ENCODE measurements around the gene COL23A1.
A peak's percentile ranks its signal among the peaks of the same experiment; 100 is the strongest.

COL23A1 gene

DNA sequence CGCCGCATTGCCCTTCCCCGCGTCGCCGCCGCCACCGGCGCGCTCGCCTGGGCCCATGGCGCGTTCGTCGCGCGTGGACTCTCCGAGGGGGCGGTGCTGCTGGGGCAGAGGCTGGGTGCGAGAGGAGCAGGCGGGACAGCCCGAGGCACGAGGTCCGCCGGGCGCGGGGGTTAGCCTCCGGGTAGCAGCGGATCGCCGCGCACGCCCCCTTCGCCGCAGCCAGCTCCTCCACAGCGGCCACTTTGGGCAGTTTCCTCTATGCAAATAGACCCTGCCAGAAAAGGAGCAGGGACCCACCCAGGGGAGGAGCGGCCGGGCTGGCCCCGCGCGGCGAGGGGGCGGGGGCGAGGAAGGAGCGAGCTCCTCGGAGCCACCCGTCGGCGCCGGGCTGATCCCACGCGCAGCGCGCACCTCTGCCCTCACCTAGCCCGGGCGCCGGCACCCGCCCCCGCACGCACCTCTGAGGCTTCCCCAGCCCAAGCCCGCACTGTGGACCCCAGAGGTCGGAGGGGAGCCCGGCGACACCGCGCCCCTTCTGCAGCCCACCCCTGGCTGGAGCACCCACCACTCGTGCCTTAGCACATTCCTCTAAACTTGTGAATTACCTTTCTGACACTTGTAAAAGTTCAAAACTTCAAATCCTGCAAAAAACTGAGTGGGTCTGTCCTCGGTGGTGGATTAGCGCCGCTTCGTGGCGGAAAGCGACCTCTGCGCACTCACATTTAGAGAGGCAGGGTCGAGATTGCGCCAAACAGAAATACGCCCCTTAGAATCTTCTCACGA is at the start of gene COL23A1:
Gene COL23A1 (minus strand): TSS at position 253 of the 783 bp plus-strand sequence.
- no peak for DNase-seq (ENCODE audit: low read depth)

GRCh38 chr5:178637356-178638074 is 47.3 kb upstream of the COL23A1 start:
- no peak for DNase-seq (ENCODE audit: low read depth)

DNA sequence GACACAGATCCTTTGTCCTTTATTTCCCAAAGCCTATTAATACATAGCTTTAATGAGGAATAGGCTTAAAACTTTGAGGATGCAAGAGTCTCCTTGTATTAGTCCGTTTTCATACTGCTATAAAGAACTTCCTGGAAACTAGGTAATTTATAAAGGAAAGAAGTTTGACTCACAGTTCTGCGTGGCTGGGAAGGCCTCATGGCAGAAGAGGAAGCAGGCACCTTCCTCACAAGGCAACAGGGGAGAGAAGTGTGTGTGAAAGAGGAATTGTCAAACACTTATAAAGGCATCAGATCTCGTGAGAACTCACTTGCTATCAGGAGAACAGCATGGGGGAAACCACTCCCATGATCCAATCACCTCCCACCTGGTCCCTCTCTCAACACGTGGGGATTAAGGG is 42.1 kb upstream of the COL23A1 start:
- no peak for DNase-seq (ENCODE audit: low read depth)

- no peak for DNase-seq (ENCODE audit: low read depth)
These were observed 40.8 kb upstream of the COL23A1 start for GRCh38 chr5:178630951-178631350.

DNA sequence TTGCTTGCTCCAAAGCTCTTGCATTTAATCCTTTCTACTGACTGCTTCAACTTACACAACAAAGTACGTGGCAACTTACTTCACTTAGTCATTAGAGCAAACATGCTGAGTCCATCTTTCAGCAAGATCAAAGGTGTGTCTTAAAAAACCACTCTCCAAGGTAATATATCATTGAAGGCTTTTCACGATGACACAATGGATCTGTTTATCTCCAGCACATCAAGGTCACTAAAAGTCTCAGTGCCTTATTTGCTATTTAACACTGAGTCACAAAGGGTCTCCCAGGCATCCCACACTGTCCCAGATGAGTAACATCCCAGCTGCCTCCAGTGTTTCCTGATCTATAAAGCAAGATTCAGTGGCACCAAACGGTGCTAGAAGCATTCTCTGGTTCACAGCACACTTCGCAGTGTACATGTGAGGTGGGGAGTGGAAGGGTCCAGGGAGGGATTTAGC is 40.3 kb upstream of the COL23A1 start:
- no peak for DNase-seq (ENCODE audit: low read depth)

GRCh38 chr5:178627259-178627598 is 37.0 kb upstream of the COL23A1 start:
- DNase-seq (ENCODE audit: low read depth) = no peak

DNA sequence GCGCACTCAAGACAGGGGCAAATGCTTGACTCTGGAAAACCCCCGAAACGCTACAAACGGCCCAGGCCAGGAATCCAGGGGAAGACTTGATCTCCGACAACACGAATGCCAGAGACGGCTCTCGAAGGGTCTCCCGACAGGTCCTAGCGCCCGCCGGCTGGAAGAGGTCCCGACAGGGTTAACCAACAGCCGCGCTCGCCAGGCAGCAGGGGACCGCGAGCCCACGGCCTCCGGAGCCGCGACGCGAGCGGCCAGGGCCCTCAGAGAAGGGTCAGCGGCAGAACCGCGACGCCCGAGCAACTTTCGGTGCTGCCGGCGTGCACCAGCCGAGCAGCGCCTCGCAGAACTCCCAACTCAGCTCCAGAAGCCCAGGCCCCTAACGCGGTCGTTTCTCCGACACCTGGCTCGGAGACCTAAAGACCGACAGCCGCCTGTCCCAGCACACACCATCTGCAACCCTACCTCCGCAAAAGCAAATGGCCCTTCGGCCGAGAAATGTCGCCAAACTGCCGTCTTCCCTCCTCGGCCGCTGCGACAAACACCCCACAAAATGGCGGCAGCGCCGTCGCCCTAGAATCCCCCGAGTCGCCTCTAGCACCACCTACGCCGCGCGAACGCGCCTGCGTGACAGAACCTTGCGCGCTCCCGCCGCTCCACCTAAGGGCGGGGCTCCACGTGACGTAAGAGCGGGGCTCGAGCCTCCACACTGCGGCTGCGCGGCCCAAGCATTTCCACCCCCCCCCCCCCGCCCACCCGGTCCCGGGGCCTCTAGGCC is 36.5 kb upstream of the COL23A1 start, which contains the start of gene CLK4:
Gene CLK4 (minus strand): TSS at position 567 of the 775 bp plus-strand sequence. CDS start 3,634 bp downstream, outside the sequence.
- no peak for DNase-seq (ENCODE audit: low read depth)

GRCh38 chr5:178625679-178626483 is 35.7 kb upstream of the COL23A1 start:
- DNase-seq (ENCODE audit: low read depth) = no peak

- peak; percentile 37 for DNase-seq (ENCODE audit: low read depth)
These were observed 34.7 kb upstream of the COL23A1 start for GRCh38 chr5:178624631-178625546.

- no peak for DNase-seq (ENCODE audit: low read depth)
These were observed 32.6 kb upstream of the COL23A1 start for GRCh38 chr5:178622679-178623247.

GRCh38 chr5:178619390-178619789 is 29.2 kb upstream of the COL23A1 start:
- DNase-seq (ENCODE audit: low read depth) = no peak

DNA sequence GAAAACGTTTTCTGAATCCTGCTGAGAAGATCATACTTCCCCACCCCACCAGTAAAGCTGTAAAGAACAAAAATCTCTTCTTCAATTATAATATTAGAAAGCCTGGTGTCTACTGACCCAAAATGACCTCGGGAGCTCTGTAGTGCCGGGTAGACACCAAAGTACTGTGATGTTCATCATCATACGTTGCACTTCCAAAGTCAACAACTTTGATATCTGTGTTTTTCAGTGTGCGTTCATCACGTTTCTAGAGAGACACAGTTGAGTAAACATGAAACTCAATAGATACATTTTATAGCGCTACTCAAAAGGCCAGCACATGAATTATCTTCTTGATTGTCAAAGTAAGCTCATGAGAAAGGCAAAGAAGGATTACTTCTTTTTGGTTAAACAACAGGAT is 22.1 kb upstream of the COL23A1 start:
- no peak for DNase-seq (ENCODE audit: low read depth)

DNA sequence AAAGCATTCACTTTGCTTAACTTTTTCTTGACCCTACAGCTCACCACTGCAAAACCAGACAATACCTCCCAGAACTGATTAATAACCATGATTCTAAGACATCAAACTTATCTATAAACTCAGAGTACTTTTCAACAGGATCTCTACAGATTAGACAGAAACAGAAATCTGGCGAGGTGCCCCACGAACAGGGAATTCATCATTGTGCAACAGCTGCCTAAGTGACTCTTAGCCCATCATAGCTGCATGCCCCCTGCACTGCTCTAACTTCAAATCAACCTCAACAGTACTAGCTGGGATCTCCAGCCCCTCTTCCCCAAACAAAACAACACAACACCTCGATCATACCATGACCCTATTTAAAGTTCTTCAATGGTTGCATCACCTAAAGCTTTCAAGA is 16.1 kb upstream of the COL23A1 start:
- DNase-seq (ENCODE audit: low read depth) = no peak

DNA sequence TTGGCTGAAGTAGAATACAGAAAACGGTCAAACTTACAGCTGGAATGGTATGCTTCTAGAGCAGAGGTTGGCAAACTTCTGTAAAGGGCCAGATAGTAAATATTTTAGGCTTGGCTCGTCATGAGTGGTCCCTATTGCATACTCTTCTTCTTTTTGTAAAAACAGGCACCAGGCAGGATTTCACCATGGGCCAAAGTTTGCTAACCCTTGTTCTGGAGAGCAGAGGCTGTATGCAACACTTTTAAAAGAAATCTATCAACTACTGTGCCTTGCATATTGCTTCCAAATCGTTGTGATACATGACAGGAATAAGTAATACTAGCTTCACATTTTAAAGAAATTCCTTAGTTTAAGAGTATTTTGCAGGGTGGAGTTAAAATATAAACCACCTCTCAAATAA is 15.6 kb upstream of the COL23A1 start:
- DNase-seq (ENCODE audit: low read depth) = no peak

GRCh38 chr5:178602752-178603151 is 12.6 kb upstream of the COL23A1 start:
- no peak for DNase-seq (ENCODE audit: low read depth)

GRCh38 chr5:178595750-178596149 is 5.6 kb upstream of the COL23A1 start:
- DNase-seq (ENCODE audit: low read depth) = no peak

- no peak for DNase-seq (ENCODE audit: low read depth)
These were observed 5.0 kb upstream of the COL23A1 start for GRCh38 chr5:178595150-178595549.

DNA sequence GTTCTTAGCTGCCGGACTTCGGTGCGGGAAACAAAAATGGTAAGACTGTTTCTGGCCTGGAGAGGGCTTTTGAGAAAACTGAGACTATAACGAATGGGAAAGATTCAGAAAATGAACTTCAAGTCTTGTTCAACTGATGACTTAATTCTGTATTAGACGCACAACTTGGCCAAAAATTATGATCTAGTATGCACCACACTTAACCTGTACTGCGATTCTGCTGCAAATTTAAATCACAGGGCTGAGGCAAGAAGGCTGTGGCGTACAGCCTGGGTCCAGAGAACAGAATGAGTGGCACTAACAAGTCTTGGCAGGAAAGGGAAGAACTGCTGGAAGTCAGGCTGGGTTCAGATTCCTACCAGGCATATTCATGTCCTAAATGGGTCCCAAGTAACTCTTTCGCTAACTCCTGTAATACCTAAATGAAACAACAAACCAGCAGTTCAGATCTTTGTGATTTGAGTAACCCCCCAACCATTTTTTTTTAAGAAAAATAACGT is 781 bp upstream of the COL23A1 start:
- DNase-seq (ENCODE audit: low read depth) = peak; percentile 27

- no peak for DNase-seq (ENCODE audit: low read depth)
These were observed 733 bp downstream of the COL23A1 start for GRCh38 chr5:178589180-178590140.

Measured in GM04503 (cell line).